GM21619 (cell line): Measurements from ENCODE around the gene CRHR1.

Source experiments
- ATAC-seq: cut with Tn5 transposase; IDR thresholded peaks from one replicate; pipeline ENCODE4 v1.9.1; 2021; ENCODE audit not compliant: unreplicated experiment

The CRHR1 gene

GRCh38 chr17:45757431-45758218 lies 26.5 kb upstream of the CRHR1 start:
- no peak for ATAC-seq

GRCh38 chr17:45758544-45758943 lies 25.6 kb upstream of the CRHR1 start:
- no peak for ATAC-seq

- no peak for ATAC-seq
Observed at GRCh38 chr17:45759761-45760160, 24.4 kb upstream of the CRHR1 start.

GRCh38 chr17:45761957-45762565 lies 22.1 kb upstream of the CRHR1 start:
- no peak for ATAC-seq

- no peak for ATAC-seq
Observed at GRCh38 chr17:45763182-45763581, 20.9 kb upstream of the CRHR1 start.

GRCh38 chr17:45764479-45764878 lies 19.6 kb upstream of the CRHR1 start:
- no peak for ATAC-seq

- no peak for ATAC-seq
Observed at GRCh38 chr17:45768000-45768399, 16.1 kb upstream of the CRHR1 start.

GRCh38 chr17:45770632-45771270 lies 13.4 kb upstream of the CRHR1 start:
- ATAC-seq: no peak

GRCh38 chr17:45771271-45771959 lies 12.7 kb upstream of the CRHR1 start:
- ATAC-seq: no peak

- no peak for ATAC-seq
Observed at GRCh38 chr17:45775148-45775547, 9.0 kb upstream of the CRHR1 start.

GRCh38 chr17:45775576-45776011 lies 8.5 kb upstream of the CRHR1 start:
- no peak for ATAC-seq

GRCh38 chr17:45776896-45777295 lies 7.2 kb upstream of the CRHR1 start:
- ATAC-seq: no peak

- no peak for ATAC-seq
Observed at GRCh38 chr17:45777388-45777787, 6.7 kb upstream of the CRHR1 start.

GRCh38 chr17:45780921-45781320 lies 3.2 kb upstream of the CRHR1 start:
- ATAC-seq: no peak

GRCh38 chr17:45782889-45783592 lies 1.1 kb upstream of the CRHR1 start:
- ATAC-seq: no peak

- no peak for ATAC-seq
Observed at GRCh38 chr17:45783593-45784292, 377 bp upstream of the CRHR1 start.

GRCh38 chr17:45784741-45785479 lies 790 bp downstream of the CRHR1 start:
- ATAC-seq: no peak

GRCh38 chr17:45785480-45786193 lies 1.5 kb downstream of the CRHR1 start:
- no peak for ATAC-seq

GRCh38 chr17:45786349-45786748 lies 2.2 kb downstream of the CRHR1 start:
- ATAC-seq: no peak
